ENCODE measurements around the gene TRIM47. TPM values are rescaled to one million over a fixed set of nuclear protein-coding genes. Genes with fewer than 3 reads are reported as not detected.
"Not testable (repeated sequence)": the region's sequence is repeated elsewhere in the genome, so short reads cannot be mapped to it uniquely, and the experiment has no call there.

TRIM47 gene
- total RNA-seq, 1 donor from 2014 or later: 98.8 TPM

- DNase-seq (ENCODE audit: extremely low read depth, low read depth, low spot score): peak; percentile 77
These were observed 5.7 kb downstream of the TRIM47 start for GRCh38 chr17:75872434-75873351.

GRCh38 chr17:75870228-75870627 lies 8.2 kb downstream of the TRIM47 start:
- not testable (repeated sequence) for DNase-seq (ENCODE audit: extremely low read depth, low read depth, low spot score)

- DNase-seq (ENCODE audit: extremely low read depth, low read depth, low spot score): no peak
These were observed 8.9 kb downstream of the TRIM47 start for GRCh38 chr17:75869282-75870141.

GRCh38 chr17:75868730-75869281 lies 9.6 kb downstream of the TRIM47 start:
- not testable (repeated sequence) for DNase-seq (ENCODE audit: extremely low read depth, low read depth, low spot score)

GRCh38 chr17:75865404-75866188 lies 12.8 kb downstream of the TRIM47 start:
- not testable (repeated sequence) for DNase-seq (ENCODE audit: extremely low read depth, low read depth, low spot score)

GRCh38 chr17:75864887-75865286 lies 13.5 kb downstream of the TRIM47 start:
- not testable (repeated sequence) for DNase-seq (ENCODE audit: extremely low read depth, low read depth, low spot score)

GRCh38 chr17:75864448-75864871 lies 13.9 kb downstream of the TRIM47 start:
- no peak for DNase-seq (ENCODE audit: extremely low read depth, low read depth, low spot score)

GRCh38 chr17:75861927-75862317 lies 16.5 kb downstream of the TRIM47 start:
- no peak for DNase-seq (ENCODE audit: extremely low read depth, low read depth, low spot score)

- DNase-seq (ENCODE audit: extremely low read depth, low read depth, low spot score): not testable (repeated sequence)
These were observed 19.0 kb downstream of the TRIM47 start for GRCh38 chr17:75859358-75859757.

- DNase-seq (ENCODE audit: extremely low read depth, low read depth, low spot score): no peak
These were observed 22.2 kb downstream of the TRIM47 start for GRCh38 chr17:75856062-75856756.

GRCh38 chr17:75855310-75856061 lies 22.9 kb downstream of the TRIM47 start, which contains the start of gene WBP2:
TSS of gene WBP2 (minus strand) at chr17:75855335. CDS start at chr17:75855297, 38 bp downstream.
- peak; percentile 99 for DNase-seq (ENCODE audit: extremely low read depth, low read depth, low spot score)

- DNase-seq (ENCODE audit: extremely low read depth, low read depth, low spot score): no peak
These were observed 23.5 kb downstream of the TRIM47 start for GRCh38 chr17:75854881-75855309.

- no peak for DNase-seq (ENCODE audit: extremely low read depth, low read depth, low spot score)
These were observed 24.2 kb downstream of the TRIM47 start for GRCh38 chr17:75854101-75854748.

- no peak for DNase-seq (ENCODE audit: extremely low read depth, low read depth, low spot score)
These were observed 24.9 kb downstream of the TRIM47 start for GRCh38 chr17:75853433-75853832.

GRCh38 chr17:75851693-75851991 lies 26.7 kb downstream of the TRIM47 start:
- not testable (repeated sequence) for DNase-seq (ENCODE audit: extremely low read depth, low read depth, low spot score)

- DNase-seq (ENCODE audit: extremely low read depth, low read depth, low spot score): no peak
These were observed 27.3 kb downstream of the TRIM47 start for GRCh38 chr17:75850928-75851692.

- no peak for DNase-seq (ENCODE audit: extremely low read depth, low read depth, low spot score)
These were observed 28.7 kb downstream of the TRIM47 start for GRCh38 chr17:75849724-75850123.

GRCh38 chr17:75849279-75849646 lies 29.1 kb downstream of the TRIM47 start:
- DNase-seq (ENCODE audit: extremely low read depth, low read depth, low spot score): no peak
